Measurements from ENCODE around the gene NELL1. TPM values are rescaled to one million over a fixed set of nuclear protein-coding genes. Genes with fewer than 3 reads are reported as not detected.

Gene NELL1
- total RNA-seq, 1 donor from 2014 or later, result not detected

DNA sequence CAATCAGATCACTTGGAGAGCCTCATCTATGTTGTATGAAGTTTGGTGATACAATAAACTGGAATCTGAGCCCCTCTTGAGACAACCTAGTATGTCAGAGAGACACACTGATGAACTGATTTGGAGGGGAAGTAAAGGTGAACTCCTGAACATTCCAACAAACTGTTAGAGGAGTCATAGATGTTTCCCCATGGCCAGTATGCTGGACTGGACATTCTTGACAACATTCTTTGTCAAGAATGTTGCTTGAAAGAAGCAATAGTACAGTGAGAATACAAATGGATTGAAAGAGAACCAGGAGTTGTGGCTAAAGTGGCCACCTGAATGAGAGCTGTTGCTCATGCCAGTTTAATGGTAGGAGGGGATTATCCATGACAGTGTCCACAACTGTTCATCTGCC is 588.1 kb downstream of the NELL1 start:
- TF ChIP-seq, protein P1, sequence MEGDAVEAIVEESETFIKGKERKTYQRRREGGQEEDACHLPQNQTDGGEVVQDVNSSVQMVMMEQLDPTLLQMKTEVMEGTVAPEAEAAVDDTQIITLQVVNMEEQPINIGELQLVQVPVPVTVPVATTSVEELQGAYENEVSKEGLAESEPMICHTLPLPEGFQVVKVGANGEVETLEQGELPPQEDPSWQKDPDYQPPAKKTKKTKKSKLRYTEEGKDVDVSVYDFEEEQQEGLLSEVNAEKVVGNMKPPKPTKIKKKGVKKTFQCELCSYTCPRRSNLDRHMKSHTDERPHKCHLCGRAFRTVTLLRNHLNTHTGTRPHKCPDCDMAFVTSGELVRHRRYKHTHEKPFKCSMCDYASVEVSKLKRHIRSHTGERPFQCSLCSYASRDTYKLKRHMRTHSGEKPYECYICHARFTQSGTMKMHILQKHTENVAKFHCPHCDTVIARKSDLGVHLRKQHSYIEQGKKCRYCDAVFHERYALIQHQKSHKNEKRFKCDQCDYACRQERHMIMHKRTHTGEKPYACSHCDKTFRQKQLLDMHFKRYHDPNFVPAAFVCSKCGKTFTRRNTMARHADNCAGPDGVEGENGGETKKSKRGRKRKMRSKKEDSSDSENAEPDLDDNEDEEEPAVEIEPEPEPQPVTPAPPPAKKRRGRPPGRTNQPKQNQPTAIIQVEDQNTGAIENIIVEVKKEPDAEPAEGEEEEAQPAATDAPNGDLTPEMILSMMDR (IDR thresholded peaks at IDR 0.05), result no peak
- no peak for DNase-seq (ENCODE audit: extremely low spot score, unreplicated experiment)
- peaks cover 10% of the 10 kb centered on the region for H3K9me3 Mint-ChIP-seq (ENCODE audit: unreplicated experiment)
- H3K27ac Mint-ChIP-seq (ENCODE audit: unreplicated experiment), result no peak overlapping the region
- H3K36me3 Mint-ChIP-seq (ENCODE audit: unreplicated experiment), result no peaks in the 10 kb centered on the region
- H3K4me3 Mint-ChIP-seq (ENCODE audit: unreplicated experiment), result no peak overlapping the region
- no peaks in the 10 kb centered on the region for H3K4me1 Mint-ChIP-seq (ENCODE audit: unreplicated experiment)
- H3K27me3 Mint-ChIP-seq (ENCODE audit: unreplicated experiment), result no peaks in the 10 kb centered on the region

GRCh38 chr11:21258414-21258813 is 589.0 kb downstream of the NELL1 start:
- Mint-ChIP-seq H3K9me3 (ENCODE audit: unreplicated experiment) (peaks cover 10% of the 10 kb centered on the region), H3K36me3 (ENCODE audit: unreplicated experiment) (no peaks in the 10 kb centered on the region), H3K4me1 (ENCODE audit: unreplicated experiment) (no peaks in the 10 kb centered on the region), H3K27me3 (ENCODE audit: unreplicated experiment) (no peaks in the 10 kb centered on the region), H3K4me3 (ENCODE audit: unreplicated experiment) (no peak overlapping the region), H3K27ac (ENCODE audit: unreplicated experiment) (no peak overlapping the region)
- DNase-seq (ENCODE audit: extremely low spot score, unreplicated experiment), result no peak
- TF ChIP-seq, protein P1 (IDR thresholded peaks at IDR 0.05), result no peak

DNA sequence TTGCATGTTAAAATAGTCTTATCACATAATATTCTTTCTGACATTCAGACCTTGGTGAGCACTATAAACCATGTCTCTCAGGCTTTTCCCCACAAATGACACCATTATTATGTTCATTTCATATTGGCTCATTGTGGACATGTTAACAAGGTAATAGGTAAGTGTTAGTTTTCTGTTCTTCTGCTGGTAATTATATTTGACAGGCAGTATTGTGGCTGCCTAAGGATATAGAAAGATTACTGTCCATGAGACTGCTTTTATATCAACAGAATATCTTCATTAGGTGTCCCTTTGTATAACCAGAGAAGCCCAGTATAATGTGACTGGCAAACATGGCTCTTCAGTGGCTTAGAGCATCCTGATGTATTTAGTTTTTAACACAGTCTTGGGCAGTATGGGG is 590.7 kb downstream of the NELL1 start:
- H3K27me3 Mint-ChIP-seq (ENCODE audit: unreplicated experiment), result no peaks in the 10 kb centered on the region
- H3K4me1 Mint-ChIP-seq (ENCODE audit: unreplicated experiment), result no peaks in the 10 kb centered on the region
- H3K4me3 Mint-ChIP-seq (ENCODE audit: unreplicated experiment), result no peak overlapping the region
- DNase-seq (ENCODE audit: extremely low spot score, unreplicated experiment), result no peak
- no peaks in the 10 kb centered on the region for H3K36me3 Mint-ChIP-seq (ENCODE audit: unreplicated experiment)
- peaks cover 10% of the 10 kb centered on the region for H3K9me3 Mint-ChIP-seq (ENCODE audit: unreplicated experiment)
- no peak overlapping the region for H3K27ac Mint-ChIP-seq (ENCODE audit: unreplicated experiment)
- TF ChIP-seq, protein P1 (IDR thresholded peaks at IDR 0.05), result no peak

GRCh38 chr11:21262992-21263391 is 593.6 kb downstream of the NELL1 start:
- Mint-ChIP-seq H3K9me3 (ENCODE audit: unreplicated experiment) (peaks cover under 1% of the 10 kb centered on the region), H3K4me1 (ENCODE audit: unreplicated experiment) (no peaks in the 10 kb centered on the region), H3K36me3 (ENCODE audit: unreplicated experiment) (no peaks in the 10 kb centered on the region), H3K4me3 (ENCODE audit: unreplicated experiment) (no peak overlapping the region), H3K27ac (ENCODE audit: unreplicated experiment) (no peak overlapping the region), H3K27me3 (ENCODE audit: unreplicated experiment) (no peaks in the 10 kb centered on the region)
- no peak for DNase-seq (ENCODE audit: extremely low spot score, unreplicated experiment)
- TF ChIP-seq, protein P1 (IDR thresholded peaks at IDR 0.05), result no peak

DNA sequence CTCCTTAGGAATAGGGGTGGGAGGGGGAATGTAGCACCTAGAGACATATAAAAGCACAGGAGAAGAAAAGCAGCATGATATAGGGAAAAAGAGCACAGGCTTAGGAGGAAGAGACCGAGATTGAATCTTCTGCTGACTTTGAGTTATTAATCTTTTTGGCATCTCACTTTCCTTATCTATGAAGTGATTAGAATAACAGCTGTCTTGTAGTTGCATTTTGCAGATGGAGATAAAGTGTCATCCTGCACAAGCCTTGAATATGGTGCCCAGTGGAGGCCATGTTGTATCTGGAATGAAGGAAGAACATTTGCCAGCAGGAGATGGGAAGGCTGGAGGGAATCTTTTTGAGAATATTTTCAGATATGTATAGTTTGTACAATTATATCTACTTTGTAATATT is 594.7 kb downstream of the NELL1 start:
- Mint-ChIP-seq H3K27me3 (ENCODE audit: unreplicated experiment) (no peaks in the 10 kb centered on the region), H3K4me3 (ENCODE audit: unreplicated experiment) (no peak overlapping the region), H3K36me3 (ENCODE audit: unreplicated experiment) (no peaks in the 10 kb centered on the region), H3K4me1 (ENCODE audit: unreplicated experiment) (no peaks in the 10 kb centered on the region), H3K9me3 (ENCODE audit: unreplicated experiment) (no peaks in the 10 kb centered on the region), H3K27ac (ENCODE audit: unreplicated experiment) (no peak overlapping the region)
- DNase-seq (ENCODE audit: extremely low spot score, unreplicated experiment), result no peak
- TF ChIP-seq, protein P1 (IDR thresholded peaks at IDR 0.05), result no peak

All from osteocyte (in vitro differentiated cells).